Measurements from ENCODE around the gene EXOSC7.

EXOSC7 gene

DNA sequence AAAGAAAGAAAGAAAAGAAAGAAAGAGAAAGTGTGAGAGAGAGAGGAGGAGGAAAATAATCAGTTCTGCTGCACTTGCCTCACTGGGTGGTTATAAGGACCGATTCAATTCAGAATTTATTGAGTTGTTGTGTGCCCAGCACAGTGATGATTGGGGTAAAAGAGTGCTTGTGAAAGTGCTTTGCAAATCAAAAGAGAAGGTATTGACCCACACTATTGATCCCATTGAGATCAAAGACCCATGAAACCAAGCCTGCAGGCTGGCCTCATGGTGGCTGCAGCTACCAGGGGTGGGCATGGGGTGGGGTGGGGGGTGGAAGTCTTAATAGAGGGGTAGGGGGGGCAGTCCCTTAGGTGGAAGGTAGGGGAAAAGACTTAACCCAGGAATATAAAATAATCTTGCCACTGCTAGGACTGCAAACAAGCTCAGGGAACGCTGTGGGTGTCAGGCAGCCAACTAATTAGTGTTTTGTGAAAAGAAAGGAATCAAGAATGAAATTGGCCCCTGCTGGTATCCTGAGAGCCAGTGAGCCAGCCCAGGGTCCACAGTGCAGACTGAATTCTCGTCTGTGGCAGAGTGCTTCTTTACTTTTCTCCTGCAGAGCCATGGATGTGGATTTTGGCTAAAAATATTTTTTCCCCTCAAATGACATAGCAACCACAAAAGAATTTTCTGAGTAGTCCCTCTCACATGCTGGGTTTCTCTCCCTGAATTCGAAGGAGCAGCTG is 84.3 kb downstream of the EXOSC7 start:
- H3K4me3 ChIP-seq (replicated peaks; ENCODE audit: low read depth, low read length), result no peak overlapping the region
- TF ChIP-seq, protein P1, sequence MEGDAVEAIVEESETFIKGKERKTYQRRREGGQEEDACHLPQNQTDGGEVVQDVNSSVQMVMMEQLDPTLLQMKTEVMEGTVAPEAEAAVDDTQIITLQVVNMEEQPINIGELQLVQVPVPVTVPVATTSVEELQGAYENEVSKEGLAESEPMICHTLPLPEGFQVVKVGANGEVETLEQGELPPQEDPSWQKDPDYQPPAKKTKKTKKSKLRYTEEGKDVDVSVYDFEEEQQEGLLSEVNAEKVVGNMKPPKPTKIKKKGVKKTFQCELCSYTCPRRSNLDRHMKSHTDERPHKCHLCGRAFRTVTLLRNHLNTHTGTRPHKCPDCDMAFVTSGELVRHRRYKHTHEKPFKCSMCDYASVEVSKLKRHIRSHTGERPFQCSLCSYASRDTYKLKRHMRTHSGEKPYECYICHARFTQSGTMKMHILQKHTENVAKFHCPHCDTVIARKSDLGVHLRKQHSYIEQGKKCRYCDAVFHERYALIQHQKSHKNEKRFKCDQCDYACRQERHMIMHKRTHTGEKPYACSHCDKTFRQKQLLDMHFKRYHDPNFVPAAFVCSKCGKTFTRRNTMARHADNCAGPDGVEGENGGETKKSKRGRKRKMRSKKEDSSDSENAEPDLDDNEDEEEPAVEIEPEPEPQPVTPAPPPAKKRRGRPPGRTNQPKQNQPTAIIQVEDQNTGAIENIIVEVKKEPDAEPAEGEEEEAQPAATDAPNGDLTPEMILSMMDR (IDR thresholded peaks at IDR 0.05; ENCODE audit: low read depth, low read length, missing control alignments), result no peak
- DNase-seq (ENCODE audit: extremely low read depth, low read depth), result no peak

Data from HFF-Myc (cell line).